ACC112 (cell line): Measurements from ENCODE around the gene RPS17.

ENCODE experiments used
- H2AFZ ChIP-seq: fragments of 200-600 bp; sonication (generic); one replicate; pipeline ENCODE4 v1.6.0; 2017; ENCODE audit warnings: antibody characterized with exemption, low read length; ENCODE audit not compliant: unreplicated experiment
- H3K27ac ChIP-seq: fragments of 200-600 bp; sonication (generic); 2 replicates; pipeline ENCODE4 v1.5.1; 2014; ENCODE audit warnings: low read depth, mild to moderate bottlenecking, antibody characterized with exemption, low read length, moderate library complexity
- H3K27me3 ChIP-seq: fragments of 200-600 bp; sonication (generic); 2 replicates; pipeline ENCODE4 v1.6.1; 2014; ENCODE audit warnings: mild to moderate bottlenecking, antibody characterized with exemption, low read length, moderate library complexity, mixed read lengths; ENCODE audit not compliant: insufficient read depth
- H3K36me3 ChIP-seq: fragments of 200-600 bp; sonication (generic); 2 replicates; pipeline ENCODE4 v1.6.1; 2016; ENCODE audit warnings: mild to moderate bottlenecking, antibody characterized with exemption, low read length, moderate library complexity, mixed read lengths; ENCODE audit not compliant: insufficient read depth
- H3K4me1 ChIP-seq: fragments of 200-600 bp; sonication (generic); one replicate; pipeline ENCODE4 v1.6.1; 2016; ENCODE audit warnings: low read length, mixed read lengths; ENCODE audit not compliant: insufficient read depth, unreplicated experiment, control insufficient read depth
- H3K4me3 ChIP-seq: fragments of 200-600 bp; sonication (generic); 2 replicates; pipeline ENCODE4 v1.5.1; 2014; ENCODE audit warnings: mild to moderate bottlenecking, low read depth, low read length
- H3K79me2 ChIP-seq: fragments of 200-600 bp; sonication (generic); one replicate; pipeline ENCODE4 v1.6.0; 2016; ENCODE audit warnings: low read length; ENCODE audit not compliant: control insufficient read depth, unreplicated experiment, insufficient read depth

RPS17 gene

DNA sequence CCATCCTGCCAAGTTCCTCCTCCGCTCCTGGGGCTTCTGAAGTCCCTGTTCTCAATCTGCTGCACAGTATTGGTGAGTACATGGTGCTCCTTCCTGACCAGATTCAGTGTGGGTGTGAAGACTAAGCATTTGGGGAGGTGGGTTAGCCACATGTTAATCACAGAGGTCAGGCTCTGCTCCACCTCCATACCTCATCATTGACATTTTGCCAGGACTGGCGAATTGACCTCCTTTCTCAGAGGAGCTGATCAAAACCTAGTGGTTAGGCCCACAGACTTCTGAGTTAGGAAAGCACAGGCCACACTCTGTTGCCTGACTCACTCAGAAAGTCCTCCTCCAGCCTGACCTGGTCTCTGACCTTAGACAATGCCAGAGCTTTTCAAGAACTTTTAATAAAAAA, 8.4 kb upstream of the RPS17 start:
- no peak overlapping the region for H3K27ac ChIP-seq
- no peak overlapping the region for H2AFZ ChIP-seq
- H3K36me3 ChIP-seq: no peaks in the 10 kb centered on the region
- no peak overlapping the region for H3K4me3 ChIP-seq
- peaks cover under 1% of the 10 kb centered on the region for H3K4me1 ChIP-seq
- H3K27me3 ChIP-seq: no peaks in the 10 kb centered on the region
- H3K79me2 ChIP-seq: no peaks in the 10 kb centered on the region

DNA sequence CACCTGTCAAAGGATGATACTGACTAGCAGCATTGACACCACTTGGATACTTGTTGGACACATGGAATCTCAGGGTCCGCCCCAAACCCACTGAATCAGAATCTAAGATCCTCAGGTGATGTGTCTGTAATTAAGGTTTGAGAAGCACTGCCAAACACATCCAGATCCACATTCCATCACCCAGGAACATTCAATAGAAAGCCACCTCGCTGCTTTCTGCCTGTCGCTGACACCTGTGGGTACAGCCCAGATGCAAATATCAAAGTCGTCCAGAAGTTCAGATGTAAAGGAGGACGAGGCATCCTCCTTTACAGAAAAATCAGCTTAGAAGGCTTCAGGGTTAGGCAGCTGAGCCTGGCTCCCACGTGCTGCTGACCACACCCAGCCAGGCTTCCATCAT, 5.2 kb upstream of the RPS17 start:
- Histone ChIP-seq H3K79me2 (no peaks in the 10 kb centered on the region), H3K27me3 (no peaks in the 10 kb centered on the region), H3K36me3 (no peaks in the 10 kb centered on the region), H3K4me3 (no peak overlapping the region), H2AFZ (no peak overlapping the region), H3K4me1 (no peaks in the 10 kb centered on the region), H3K27ac (no peak overlapping the region)

DNA sequence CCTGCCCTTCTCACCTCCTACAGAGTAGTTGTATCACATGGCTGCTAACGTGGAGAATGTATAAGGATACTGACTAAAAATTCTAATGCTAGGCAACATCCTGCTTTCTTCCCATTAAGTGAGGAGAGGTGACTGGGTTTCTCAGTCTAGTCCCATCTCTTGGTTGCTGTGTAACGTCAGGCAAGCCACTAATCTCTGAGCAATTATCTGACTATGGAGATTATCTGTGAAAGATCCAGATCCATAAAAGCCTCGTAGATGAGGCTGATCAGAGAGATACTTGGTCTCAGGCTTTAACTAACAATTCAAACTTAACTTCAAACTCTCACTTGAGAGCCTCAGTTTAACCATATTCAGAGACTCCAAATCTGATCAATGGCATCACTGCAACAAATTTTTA, 4.7 kb upstream of the RPS17 start:
- Histone ChIP-seq H3K36me3 (no peaks in the 10 kb centered on the region), H3K79me2 (peaks cover 3% of the 10 kb centered on the region), H3K27me3 (no peaks in the 10 kb centered on the region)

DNA sequence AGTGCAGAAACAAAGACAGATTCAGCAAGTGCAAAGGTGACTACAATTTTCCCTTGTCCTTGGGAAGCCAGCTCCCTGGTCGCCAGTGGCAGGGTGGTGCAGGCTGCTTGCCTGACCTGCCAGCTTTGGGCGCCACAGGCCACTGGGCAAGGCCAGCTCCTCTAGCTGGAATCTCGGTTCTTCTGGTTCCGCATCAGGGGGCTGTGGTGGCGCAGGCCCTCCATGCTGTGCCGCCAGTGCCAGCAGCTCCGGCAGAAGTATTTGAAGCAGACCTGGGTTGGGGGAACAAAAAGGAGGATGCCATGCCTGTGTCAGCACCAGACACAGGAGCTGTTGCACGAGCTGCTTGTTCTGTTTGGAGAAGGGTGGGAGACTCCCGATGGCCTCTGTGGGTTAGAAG, 4.2 kb upstream of the RPS17 start:
- Histone ChIP-seq H2AFZ (no peak overlapping the region), H3K79me2 (peaks cover 9% of the 10 kb centered on the region), H3K27me3 (no peaks in the 10 kb centered on the region), H3K4me1 (no peaks in the 10 kb centered on the region), H3K4me3 (no peak overlapping the region), H3K36me3 (peaks cover under 1% of the 10 kb centered on the region; the same call in 1 of the 2 replicates), H3K27ac (no peak overlapping the region)

More for the DNA sequence above, 4.7 kb upstream of the RPS17 start:
- Histone ChIP-seq H3K4me1 (no peaks in the 10 kb centered on the region), H3K27ac (no peak overlapping the region), H3K4me3 (no peak overlapping the region), H2AFZ (no peak overlapping the region)

DNA sequence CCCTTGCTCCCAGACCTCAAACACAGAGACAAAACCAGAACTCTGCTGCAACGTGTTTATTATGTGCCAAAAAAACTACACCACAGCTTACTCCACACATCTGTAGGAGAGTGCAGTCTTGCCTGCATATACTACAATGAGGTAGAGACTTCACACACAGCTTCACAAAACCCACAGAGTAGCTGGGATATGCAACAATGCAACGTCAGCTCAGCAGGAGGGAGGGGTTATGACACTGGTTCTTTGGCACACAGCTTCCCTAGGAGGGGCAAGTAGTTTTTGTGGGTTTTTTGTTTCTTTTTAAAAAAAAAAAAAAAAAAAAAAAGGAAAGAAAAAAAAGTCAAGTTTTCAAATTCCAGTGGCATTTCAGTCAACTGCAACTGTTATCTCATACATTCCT, 2.9 kb upstream of the RPS17 start:
- Histone ChIP-seq H3K4me1 (peaks cover 7% of the 10 kb centered on the region), H2AFZ (no peak overlapping the region), H3K4me3 (no peak overlapping the region), H3K27ac (no peak overlapping the region), H3K36me3 (peaks cover 14% of the 10 kb centered on the region), H3K79me2 (peaks cover 21% of the 10 kb centered on the region), H3K27me3 (no peaks in the 10 kb centered on the region)

DNA sequence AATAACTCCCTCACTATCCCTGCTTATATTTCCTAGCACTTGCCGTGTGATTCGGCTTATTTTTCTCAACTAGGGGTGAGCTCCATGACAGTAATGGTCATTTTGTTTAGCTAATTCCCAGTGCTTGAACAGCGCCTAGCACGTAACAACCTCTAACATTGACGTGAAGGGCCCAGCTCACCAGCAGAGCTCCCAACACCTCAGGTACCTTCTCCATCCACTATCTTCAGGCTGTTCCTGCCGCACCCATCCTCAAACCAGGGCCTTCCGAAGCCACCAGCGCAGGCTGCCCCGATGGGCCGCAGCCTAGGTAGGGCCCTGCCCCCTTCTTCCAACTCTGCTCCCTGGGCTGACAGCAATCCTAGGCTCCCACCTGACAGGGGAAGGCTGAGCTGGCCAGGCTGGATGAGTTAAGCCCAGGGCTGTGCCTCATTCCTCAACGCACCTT, 751 bp upstream of the RPS17 start:
- Histone ChIP-seq H3K27ac (peak overlapping the region; percentile 52), H3K36me3 (peaks cover 35% of the 10 kb centered on the region), H3K4me3 (peak overlapping the region; percentile 90), H2AFZ (peak overlapping the region; percentile 44), H3K79me2 (peaks cover 42% of the 10 kb centered on the region), H3K27me3 (no peaks in the 10 kb centered on the region), H3K4me1 (peaks cover 19% of the 10 kb centered on the region)

DNA sequence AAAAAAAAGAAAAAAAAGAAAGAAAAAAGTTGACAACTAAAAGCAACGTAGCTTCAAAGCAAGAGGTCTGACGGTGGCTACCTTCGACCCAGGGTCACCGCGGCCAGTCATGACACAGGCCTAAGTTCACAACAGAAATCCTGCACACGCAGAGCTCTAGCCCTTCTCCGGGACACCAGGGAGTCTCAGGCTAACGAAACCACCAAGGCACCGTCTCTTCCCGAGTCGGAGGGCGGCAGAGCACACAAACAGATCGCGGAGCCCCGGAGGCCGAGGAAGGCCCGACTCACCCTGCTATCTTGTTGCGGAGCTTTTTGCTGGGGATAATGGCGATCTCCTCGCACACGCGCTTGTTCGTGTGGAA, 584 bp downstream of the RPS17 start:
- Histone ChIP-seq H3K79me2 (peaks cover 42% of the 10 kb centered on the region), H3K27me3 (no peaks in the 10 kb centered on the region), H3K27ac (peak overlapping the region; percentile 59), H3K36me3 (peaks cover 39% of the 10 kb centered on the region), H2AFZ (no peak overlapping the region), H3K4me3 (peak overlapping the region; percentile 90), H3K4me1 (peaks cover 19% of the 10 kb centered on the region)

DNA sequence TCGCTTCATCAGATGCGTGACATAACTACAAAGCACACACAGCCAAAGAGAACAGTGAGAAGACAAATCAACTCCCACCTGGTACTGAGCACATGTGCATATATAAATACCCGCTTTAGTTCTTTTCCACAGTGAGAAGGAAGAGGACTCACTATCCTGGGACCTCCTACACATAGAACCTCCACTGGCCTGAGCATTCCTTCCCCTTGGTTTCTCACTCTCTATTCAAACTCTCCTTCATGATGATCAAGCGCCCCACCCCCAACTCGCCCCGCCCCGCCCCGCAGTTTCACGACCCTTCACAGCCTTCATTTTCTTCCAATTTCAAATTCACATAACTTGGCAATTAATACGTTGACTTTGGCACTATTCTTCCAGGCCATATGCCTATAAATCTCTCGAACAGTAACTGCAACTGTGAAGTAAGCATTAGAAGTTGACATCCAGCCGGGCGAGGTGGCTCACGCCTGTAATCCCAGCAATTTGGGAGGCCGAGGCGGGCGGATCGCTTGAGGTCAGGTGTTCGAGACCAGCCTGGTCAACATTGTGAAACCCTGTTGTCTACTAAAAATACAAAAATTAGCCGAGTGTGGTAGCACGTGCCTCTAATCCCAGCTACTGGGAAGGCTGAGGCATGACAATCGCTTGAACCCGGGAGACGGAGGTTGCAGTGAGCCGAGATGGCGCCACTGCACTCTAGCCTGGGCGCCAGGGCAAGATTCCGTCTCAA, 1.1 kb downstream of the RPS17 start:
- Histone ChIP-seq H3K4me1 (peaks cover 19% of the 10 kb centered on the region), H3K79me2 (peaks cover 42% of the 10 kb centered on the region), H3K27ac (peak overlapping the region; percentile 59; the same call in 1 of the 2 replicates), H3K27me3 (no peaks in the 10 kb centered on the region), H2AFZ (no peak overlapping the region), H3K36me3 (peaks cover 39% of the 10 kb centered on the region), H3K4me3 (peak overlapping the region; percentile 90)

DNA sequence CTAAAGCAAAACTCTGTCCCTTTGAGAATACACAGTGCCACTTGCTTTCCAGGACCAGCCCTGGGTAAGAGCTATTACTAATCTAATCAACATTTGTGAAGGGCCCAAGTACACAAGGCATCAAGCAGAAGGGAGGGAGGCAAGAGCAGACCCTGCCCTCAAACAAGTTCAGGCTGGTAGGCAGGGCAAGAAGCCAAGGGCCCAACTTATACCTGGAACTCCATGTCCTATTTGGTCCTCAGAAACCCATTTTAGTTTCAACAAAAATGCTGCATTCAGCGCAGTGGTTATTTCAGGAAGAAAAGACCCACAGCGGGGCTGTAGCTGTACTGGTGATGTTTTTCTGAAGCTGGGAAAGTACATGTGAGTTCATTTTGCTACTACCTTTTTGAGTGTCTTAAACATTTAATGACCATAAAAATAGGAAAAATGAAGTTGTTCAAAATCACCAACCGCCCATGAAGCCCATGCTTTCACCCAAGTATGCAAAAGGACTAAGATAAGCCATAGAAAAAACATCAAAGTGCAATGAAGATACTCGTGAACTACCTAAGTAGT, 2.8 kb downstream of the RPS17 start:
- Histone ChIP-seq H3K4me3 (peak overlapping the region; percentile 90), H3K36me3 (peaks cover 39% of the 10 kb centered on the region), H3K27me3 (no peaks in the 10 kb centered on the region), H3K27ac (0 out of 2 replicates have a peak overlapping the region, but pooled peaks have one; percentile 13), H3K4me1 (peaks cover 19% of the 10 kb centered on the region), H2AFZ (no peak overlapping the region), H3K79me2 (peaks cover 42% of the 10 kb centered on the region)

DNA sequence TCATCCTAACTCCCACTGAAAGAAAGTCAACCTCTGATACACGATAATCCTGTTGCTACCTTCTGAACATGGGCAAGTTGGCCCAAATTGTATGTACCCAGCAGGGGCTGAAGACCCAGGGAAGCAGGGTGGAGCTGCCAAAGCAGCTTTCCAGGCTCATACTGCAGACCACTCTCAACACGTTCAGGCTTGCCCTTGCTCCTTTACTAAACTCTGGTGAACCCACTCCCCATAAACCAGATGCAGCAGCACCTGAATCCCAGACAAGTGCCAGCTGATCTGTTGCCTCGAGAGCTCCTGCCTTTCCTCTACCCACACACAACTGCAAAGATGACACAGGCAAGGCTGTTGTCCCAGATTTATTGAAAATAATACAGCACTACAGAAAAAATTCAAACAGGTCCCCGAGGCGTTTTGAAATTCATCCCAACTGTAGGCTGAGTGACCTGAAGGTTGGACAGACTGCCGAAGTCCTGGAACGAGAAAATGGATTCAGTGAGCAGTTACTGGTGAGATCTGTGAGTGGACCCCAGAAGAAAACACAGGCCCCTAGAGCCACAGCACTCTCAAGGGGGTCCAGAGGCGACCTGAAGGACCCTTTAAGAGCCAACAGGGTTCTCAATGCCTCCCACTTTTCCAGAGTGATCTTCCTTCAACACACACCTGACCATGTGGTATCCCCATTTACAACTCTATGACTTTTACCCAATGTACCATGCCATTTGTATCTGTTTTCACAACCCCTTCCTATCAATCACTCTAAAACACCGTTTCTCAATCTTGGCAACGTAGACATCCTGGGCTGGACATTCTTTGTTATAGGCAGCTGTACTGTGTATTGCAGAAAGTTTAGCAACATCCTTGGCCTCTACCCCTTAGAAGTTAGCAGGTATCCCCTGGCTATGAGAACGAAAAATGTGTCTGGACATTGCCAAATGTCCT, 3.6 kb downstream of the RPS17 start:
- Histone ChIP-seq H3K79me2 (peaks cover 42% of the 10 kb centered on the region), H3K27ac (0 out of 2 replicates have a peak overlapping the region, but pooled peaks have one; percentile 13), H3K27me3 (no peaks in the 10 kb centered on the region), H3K4me3 (no peak overlapping the region), H3K4me1 (peaks cover 19% of the 10 kb centered on the region), H3K36me3 (peaks cover 39% of the 10 kb centered on the region), H2AFZ (no peak overlapping the region)
